Activated CD8-positive, alpha-beta memory T cell treated with anti-CD3 and anti-CD28 coated beads for 48 hours (primary cell): ENCODE measurements around the gene LIME1.

Experiments used
- DNase-seq, 3 experiments: peaks; one replicate each; pipeline ENCODE4 v3.0.0-alpha.2; 2020; ENCODE audit warnings: low read depth in 2 of 3, low spot score in 2 of 3

Gene LIME1

DNA sequence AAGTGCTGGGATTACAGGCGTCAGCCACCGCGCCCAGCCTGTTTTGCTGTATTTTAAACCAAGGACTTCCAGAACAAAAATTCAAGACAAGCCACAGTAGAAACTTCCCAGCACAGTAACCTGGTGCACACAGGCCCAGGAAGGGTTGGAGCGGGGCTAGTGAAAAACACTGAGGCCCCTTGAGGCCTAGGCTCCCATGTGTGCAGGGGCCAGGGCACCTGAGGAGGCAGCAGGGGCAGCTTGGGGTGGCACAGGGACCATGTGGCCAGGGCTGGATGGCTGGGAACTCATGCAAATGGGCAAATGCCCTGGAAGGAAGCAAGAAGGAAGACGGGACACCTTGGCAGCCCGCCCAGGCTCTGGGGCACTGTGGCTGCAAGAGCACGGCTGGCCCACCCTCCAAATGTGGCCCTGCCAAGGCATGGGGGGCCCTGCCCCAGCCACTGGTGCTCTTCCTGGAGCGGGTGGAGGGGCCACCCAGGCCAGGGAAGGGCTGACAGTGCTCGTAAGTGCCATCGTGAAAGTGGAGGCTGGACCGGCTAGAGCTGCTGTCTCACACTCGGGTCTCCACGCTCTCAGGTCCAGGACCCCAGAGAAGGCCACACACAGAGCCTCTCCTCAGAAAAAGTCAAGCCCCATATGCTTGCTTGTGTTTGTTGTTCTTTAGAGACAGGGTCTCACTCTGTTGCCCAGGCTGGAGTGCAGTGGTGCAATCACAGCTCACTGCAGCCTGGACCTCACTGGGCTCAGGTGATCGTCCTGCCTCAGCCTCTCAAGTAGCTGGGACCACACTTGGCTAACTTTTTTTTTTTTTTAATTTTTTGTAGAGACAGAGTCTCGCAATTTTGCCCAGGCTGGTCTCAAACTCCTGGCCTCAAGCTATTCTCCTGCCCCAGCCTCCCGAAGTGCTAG lies 13.4 kb downstream of the LIME1 start:
- no peak for DNase-seq

DNA sequence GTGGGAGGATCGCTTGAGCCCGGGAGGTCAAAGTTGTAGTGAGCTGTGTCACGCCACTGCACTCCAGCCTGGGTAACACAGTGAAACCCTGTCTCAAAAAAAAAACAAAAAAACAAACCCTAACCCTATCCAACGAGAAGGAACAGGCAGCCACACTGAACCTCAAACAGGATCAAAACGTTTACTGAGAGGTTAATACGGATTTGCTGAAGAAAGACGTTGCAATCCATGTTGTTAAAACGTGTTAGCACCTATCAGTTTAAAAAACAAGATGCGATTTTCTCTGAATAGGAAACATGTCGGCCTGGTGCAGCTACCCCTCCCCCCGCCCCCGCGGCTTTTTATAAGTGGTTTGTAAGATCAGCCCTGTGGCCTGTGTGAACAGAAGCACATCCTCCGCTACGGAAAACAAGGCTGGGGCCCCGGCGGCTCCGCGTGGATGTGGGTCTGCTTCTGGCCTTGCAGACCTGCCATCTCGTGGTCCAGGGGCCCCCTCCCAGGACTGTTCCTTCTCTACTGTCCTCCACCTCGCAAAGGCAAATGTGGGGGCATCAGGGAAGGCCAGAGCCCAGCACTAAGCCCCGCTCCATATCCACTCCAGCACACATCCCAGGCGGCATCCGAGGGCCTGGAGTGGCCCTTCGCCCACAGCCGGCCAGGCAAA lies 14.5 kb downstream of the LIME1 start:
- DNase-seq = no peak

DNA sequence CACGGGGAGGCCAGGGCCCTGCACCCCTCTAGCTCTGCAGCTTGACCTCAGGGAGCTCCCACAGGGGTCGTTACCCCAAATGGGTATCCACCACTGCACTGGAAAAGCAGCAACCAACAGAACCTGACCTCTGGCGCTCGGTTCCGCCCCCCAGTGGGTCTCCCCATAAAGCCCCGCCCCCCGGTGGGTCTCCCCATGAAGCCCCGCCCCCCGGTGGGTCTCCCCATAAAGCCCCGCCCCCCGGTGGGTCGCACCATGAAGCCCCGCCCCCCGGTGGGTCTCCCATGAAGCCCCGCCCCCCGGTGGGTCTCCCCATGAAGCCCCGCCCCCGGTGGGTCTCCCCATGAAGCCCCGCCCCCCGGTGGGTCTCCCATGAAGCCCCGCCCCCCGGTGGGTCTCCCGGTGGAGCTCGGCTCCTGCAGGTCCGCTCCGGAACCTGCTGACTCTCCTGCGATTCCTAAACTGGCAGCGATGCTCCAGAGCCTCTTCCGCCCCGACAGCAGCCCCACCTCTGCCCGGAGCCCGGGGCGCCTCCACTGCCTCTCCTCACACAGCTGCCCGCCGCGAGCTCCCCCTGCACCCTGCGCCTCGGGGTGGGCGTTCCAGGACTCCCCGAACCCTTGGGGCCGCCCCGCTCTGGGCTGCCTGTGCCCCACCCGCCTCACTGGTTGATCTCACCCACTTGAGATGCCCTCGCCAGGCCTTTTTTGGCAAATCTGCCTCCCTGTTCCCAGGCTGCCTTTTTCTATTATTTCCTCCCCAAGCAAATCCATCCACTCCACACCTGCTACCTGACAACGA lies 15.2 kb downstream of the LIME1 start:
- no peak for DNase-seq

DNA sequence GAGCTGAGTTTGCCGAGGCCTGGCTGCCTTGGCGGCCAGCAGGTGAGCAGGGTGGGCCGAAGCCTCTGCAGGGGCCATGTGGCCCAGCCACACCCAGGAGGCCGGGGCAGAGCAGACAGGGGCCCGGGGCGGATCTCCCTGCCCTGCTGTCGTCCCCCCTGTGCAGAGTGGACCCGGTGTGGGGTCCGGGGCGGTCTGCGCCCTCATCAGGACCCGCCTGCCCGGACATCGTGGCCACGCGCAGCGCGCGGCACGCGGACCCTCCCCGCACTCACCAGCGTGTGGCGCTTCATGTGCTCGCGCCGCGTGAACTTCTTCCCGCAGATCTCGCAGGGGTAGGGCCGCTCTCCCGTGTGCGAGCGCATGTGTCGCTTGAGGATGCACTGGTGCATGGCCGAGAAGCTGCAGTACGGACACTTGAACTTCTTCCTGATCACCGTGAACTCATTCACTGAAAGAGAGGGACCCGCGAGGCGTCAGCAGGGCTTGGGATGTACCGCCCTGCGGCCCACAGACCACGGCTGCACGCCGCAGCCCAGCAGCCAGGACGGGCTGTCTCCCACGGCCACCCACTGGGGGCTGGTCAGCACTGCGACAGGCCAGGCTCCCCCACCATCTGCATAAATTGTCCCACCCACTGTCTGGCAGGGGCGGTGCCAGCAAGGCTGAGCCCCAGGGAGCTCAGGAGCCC lies 16.1 kb downstream of the LIME1 start:
- no peak for DNase-seq

DNA sequence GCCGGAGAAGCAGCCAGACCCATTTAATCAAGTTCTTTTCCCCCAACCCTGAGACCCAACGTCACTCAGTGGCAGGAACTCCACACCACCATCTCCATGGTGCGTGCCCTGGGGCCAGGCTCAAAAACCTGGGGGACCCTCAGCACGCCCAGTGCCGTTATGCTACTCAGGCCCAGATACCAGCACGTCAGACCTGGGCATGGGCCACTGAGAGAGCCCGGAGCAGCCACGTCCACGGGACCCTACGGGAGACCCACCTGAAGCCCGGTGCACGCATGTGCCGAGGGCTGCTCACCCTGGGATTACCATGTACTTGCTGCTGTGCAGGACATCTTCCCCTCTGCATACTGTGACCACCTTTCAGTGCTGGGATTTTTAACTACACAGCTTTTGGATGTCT lies 16.9 kb downstream of the LIME1 start:
- DNase-seq = no peak

DNA sequence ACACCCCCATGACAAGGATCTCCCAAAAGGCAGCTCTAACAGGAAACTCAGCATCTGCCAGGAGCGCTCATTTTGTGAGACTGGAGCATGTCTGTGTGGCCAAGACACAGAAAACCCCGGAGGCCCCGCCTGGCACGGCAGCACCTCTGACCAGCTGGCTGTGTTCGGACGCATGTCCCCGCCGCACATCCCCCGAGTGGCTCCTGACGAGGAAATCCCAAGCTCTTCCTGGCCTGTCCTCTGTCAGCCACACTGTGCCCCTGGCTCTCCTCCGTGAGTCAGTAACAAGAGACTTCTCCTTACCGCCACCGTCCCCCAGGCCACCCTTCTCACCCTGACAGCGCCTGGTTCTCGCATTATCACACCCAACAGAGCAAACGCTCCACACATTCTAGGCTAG lies 17.5 kb downstream of the LIME1 start:
- no peak for DNase-seq

DNA sequence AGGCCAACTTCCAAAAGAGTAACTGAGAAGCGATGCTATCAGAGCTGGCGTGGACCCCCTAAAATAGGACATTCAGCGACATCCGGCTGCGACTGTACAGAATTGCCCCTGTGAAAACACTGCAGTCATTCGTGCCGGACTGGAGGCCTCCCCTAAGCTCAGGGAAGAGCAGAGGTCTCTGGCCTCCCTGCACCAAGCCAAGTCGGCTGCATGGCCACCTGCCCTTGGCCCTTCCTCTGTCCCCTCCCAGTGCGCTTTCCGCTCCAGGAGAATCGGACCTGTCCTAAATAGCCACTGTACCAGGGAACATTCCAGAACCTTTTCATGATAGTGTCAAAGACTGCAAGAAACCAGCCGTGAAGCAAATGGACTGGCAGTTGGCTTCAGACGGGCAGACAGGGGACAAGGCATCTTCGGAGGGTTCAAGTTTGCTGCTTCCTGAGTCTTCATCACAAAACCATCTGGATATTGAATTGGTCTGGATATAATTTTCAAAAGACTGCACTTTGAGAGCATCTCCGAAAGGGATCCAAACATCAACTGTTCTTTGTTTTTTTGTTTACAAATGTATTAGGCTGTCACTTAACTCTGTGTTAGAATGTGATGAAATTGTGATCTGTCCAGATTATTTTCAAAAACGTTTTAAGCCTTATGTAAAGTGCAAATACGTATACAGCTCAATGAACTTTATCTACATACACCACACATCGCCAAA lies 19.6 kb downstream of the LIME1 start:
- DNase-seq = no peak

DNA sequence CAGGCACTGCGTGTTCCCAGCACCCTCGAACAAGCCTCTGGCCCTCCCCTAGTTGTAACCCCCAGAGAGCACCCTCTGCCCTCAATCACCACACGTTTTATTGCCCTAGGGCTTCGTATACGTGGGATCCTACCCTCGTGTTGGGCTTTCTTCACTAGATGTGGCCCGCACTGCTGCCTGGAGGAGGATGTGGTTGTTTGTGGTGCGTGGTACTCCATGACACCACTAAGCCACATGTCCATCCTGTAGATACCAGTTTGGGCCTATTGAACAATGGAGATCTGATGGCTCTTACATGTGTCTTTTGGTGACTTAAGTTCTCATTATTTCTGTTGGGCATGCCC lies 20.2 kb downstream of the LIME1 start:
- DNase-seq = no peak

DNA sequence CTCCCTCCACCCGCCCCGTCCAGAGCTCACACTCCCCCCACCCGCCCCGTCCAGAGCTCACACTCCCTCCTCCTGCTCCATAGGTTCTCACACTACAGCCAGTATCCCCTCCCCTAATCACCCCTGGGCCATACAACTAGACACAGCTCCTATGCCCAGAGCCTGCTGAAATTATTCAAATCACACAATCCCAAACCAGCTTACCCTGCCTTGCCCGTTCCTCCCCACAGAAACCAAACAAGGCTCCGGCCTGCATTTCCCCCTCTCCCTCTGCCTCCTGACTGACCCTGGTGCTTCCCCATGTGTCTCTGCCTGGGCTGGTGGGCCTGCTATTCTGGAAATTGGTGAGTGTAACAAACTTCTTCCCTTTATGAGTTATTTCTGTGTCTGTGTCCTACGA lies 21.7 kb downstream of the LIME1 start:
- no peak for DNase-seq

DNA sequence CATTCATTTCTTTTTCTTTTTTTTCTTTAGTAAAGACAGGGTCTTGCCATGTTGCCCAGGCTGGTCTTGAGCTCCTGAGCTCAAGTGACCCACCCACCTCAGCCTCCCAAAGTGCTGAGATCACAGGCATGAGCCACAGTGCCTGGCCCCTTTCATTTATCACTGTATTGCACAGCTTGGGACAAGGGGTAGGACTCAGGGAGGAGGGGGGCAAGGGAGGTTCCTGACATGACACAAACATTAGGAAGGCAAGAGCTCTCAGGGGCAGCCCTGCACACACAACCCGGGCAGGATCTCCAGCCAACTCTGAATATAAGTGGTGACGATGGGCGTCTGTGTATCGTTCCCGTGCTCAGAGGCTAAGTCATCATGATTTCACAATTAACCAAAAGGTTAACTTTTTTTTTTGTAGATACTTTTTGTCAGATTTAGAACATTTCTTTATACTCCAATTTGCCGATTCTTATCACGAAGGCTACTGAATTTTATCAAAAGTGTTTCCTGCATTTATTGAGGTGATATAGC lies 23.0 kb downstream of the LIME1 start:
- DNase-seq = no peak

DNA sequence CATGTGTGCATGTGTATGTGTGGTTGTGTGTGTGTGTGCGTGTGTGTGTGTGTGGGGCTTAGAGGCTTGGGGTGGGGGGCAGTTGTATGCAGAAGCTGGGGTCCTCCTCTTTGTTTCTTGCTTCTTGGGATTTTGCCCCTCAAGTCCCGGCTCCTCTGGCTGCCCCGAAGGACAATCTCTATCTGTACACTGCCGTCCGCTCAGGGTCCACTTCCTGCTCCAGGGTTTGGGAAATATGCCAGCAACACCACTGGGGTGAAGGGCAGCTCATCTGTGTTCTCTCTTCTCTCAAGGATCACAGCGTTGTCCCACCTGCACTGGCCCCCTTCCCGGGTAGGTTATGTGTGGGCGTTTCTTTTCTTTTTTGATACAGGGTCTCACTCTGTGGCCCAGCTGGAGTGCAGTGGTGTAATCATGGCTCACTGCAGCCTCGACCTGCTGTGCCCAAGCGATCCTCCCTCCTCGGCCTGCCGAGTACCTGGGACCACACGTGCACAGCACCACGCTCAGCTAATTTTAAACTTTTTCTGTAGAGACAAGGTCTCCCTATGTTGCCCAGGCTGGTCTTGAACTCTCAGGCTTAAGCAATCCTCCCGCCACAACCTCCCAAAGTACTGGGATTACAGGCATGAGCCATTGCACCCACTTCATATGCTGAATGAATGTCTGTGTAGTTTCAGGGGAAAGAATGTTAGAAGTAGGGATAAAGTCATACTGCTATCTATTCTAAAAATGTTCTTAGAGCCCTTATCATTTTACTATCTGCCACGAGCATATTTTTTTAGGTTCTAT lies 28.8 kb downstream of the LIME1 start:
- no peak for DNase-seq

DNA sequence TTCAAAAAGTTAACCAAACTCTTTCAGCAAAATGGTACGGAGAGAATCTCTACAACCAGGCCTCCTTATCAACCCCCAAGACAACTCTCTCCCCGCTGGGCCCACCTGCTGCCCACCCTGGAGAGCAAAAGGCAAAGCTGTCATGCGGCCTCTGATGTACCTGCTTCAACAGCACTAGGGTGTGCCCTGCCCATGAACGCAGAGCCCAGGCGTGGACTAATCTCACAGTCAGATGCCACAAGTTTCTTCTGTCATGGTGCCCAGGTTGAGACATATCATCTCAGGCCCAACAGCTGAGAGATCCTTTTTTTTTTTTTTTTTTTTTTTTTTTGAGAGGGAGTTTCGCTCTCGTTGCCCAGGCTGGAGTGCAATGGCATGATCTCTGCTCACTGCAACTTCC lies 29.4 kb downstream of the LIME1 start:
- DNase-seq = no peak

DNA sequence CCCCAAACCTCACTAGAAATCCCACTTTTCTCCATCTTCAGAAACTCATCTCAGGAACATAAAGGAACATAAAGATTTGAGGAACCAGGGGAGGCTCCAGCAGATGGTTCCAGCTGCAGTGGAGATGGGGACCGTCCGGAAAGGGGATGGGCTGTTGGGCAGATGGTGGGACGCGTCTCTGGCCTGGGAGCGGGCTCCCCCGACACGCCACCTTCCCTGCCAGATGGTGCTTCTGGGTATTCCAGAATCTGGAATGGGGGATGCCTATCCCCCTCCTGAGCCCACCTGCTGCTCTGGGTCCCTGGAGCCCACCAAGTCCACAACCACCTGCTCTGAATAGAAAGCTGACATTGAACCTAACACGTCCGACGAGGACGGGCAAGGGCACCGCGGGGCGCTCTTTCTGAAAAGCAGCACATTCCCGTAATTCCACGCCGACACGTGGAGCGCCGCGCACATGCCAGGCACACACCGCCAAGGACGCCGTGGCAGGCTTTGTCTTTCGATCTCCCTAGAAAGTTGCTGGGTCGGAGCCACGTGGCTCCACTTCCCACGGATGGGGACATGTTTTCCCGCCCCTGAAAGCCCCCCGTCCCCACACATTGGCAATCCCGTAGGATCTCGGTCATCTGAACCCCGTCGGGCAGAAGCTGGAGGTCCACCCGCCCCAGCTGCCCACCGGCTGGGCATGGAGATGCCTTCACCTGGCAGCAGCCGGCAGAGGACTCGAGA lies 30.4 kb downstream of the LIME1 start:
- DNase-seq = no peak

DNA sequence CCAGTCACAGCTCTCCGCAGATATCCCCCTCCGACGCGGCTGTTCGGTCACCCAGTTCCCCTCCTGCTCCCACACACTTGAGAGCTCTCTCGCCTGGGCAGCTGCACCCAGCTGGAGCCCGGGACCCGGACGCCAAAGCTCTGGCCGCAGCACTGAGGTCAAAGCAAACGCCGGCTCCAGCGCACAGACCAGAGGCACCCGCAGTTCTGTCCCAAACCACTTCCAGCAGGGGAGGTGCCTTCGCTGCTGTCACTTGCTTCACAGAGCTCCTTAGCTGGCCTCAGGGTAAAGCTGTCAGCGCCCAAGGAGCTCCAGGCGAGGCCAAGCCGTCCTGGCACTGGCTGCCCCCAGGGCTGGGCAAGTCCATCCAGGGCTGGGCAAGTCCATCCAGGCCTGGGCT lies 31.0 kb downstream of the LIME1 start:
- DNase-seq = no peak

DNA sequence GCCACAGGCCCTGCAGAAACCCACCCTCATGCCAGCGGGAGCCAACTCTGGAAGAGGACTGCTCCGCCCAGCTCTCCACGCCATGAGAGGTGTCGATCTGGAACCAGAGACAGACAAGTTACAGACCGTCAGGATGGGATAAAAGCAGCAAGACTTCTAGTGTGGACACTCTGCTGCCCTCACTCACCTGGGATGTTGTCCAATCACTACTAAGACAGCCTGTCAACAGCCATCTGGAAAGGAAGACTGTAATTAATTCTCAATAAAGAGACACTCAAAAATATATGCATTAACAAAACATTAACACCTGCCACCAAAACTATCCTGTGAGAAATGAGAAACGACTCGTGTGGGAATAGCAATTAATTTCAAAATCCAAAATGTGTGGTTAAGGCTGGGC lies 31.4 kb downstream of the LIME1 start:
- no peak for DNase-seq

DNA sequence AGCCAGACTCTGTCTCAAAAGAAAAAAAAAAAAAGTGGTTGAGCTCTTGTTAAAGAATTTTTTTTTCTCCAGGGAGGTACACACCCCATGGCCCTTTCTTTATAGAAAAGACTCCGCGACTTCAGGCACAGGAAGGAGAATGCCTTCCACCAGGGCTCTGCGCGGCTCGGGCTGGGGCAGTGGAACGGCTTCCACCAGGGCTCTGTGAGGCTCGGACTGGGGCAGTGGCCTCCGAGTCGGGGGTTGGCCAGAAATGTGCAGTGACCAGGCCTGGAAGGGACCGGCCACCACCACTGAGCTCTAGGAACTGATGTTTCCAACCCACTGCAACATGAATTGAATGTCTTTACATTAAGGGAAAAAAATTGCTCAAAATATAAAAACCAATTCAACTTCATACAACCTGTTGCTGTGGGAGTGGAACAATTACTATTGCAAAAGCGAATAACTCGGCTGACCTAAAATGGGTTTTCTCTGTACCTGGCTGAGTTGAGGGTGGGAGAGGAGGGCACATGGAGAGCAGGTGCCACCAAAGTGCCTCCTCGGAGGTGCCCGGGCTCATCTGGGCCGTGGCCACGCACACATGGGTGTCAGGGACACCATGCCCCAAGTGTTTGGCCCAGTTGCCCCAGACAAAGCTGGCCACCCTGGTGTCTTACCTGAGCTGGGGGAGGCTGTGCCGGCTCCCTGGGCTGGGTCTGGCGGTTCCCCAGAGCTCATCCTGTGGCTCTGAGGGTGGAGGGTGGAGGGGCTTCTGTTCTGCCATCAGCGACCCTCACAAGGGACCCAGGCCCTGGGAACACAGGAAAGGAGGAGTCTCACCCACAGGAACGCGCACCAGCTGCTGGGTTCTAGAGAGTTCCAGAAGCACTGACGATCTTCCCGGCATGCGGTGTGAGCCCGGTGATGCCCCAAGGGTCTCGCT lies 32.4 kb downstream of the LIME1 start:
- DNase-seq = no peak

DNA sequence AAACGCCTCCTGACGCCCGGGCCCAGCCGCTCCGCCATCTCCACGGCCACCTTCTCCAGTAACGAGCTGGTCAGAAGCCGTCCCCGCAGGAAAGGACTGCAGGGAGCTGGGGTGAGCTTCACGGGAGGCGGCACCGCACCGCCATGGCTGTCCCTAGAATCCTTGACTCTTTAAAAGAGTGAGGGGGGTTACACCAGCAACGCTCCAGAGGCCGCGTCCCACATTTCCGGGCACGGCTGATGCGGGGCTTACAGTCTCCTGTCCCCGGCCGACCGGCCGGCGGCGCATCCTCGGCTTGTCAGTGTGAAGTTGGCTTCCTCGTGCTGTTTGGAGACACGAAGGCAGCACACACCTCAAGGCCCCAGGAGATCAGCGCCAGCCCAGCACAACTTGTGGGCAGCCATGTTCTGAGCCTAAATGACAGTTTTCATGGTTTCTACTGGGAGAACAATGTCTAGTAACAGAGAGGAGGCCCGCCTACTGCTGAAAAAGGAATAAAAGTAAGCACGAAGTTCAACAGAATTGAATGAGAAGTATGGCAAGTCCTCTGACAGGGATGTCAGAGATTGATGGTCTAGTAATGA lies 33.5 kb downstream of the LIME1 start:
- DNase-seq = no peak
